Measurements from ENCODE around the gene TLR9. TPM values are rescaled to one million over a fixed set of nuclear protein-coding genes. Genes with fewer than 3 reads are reported as not detected.
"Not testable (repeated sequence)": the region's sequence is repeated elsewhere in the genome, so short reads cannot be mapped to it uniquely, and the experiment has no call there.

The TLR9 gene
- total RNA-seq, 1 experiment from 2014 or later: not detected

DNA sequence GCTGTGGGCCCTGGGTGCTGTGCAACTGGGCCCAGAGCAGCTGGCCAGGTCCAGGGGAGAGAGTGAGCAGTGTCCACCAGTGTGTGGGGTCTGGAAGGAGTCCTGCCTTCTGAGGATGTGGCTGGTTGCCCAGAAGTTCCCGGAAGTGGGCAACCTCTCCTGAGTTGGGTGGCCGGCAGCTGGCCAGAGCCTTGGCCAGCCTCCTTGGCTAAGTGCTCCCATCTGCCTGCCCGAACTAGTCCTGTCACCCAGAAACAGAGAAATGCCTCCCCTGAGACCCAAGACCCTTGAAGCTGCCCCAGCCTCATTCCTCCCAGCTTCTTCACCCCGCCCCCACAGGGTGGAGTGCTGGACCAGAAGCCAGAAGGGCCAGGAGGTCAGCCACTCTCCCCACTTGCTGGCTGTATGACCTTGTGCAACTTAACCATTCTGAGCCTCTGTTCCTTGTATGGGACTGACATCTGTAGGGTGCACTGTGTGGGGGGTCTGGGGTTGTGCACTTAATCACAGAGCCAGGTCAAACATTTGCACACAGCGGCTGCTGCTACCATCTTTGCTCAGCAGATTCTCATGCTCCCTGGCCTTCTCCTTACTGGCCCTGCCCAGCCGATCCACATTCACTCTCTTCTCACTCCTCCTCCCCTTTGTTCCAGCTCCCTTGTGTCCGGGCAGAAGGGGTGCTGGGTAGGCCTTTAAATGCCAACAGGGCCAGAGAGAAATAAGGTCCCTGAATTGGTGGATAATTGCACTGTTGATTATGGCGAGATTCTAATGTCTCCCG is 35.0 kb downstream of the TLR9 start:
- Histone ChIP-seq H3K4me3 (ENCODE audit: insufficient read depth, low read depth, low read length) (no peak overlapping the region), H3K27me3 (ENCODE audit: control insufficient read depth, insufficient read depth, low read length) (no peaks in the 10 kb centered on the region), H3K36me3 (replicated peaks; ENCODE audit: control insufficient read depth, insufficient read depth, low read length) (no peaks in the 10 kb centered on the region)
- DNase-seq: peak; percentile 31

- Histone ChIP-seq H3K27me3 (ENCODE audit: control insufficient read depth, insufficient read depth, low read length) (no peaks in the 10 kb centered on the region), H3K36me3 (replicated peaks; ENCODE audit: control insufficient read depth, insufficient read depth, low read length) (no peaks in the 10 kb centered on the region), H3K4me3 (ENCODE audit: insufficient read depth, low read depth, low read length) (no peak overlapping the region)
- DNase-seq: no peak
Measured at GRCh38 chr3:52188556-52188955, 36.9 kb downstream of the TLR9 start.

DNA sequence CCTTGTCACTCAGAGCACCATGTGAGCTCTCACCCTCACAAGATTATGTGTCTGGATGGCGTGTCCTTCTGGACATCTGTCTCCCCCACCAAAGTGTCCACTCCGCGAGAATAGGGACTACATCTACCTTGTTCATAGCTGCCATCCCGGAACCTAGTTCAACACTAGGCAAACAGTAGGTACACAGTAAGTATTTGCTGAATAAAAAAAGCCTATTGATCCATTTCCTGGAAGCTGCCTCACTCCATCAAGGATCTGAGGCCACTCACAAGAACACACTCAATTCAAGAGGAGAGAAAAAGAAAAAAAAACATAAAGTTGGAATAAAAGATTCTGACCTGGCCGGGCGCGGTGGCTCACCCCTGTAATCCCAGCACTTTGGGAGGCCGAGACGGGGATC is 38.7 kb downstream of the TLR9 start:
- no peak overlapping the region for H3K4me3 ChIP-seq (ENCODE audit: insufficient read depth, low read depth, low read length)
- H3K27me3 ChIP-seq (ENCODE audit: control insufficient read depth, insufficient read depth, low read length): no peaks in the 10 kb centered on the region
- DNase-seq: no peak
- no peaks in the 10 kb centered on the region for H3K36me3 ChIP-seq (replicated peaks; ENCODE audit: control insufficient read depth, insufficient read depth, low read length)

DNA sequence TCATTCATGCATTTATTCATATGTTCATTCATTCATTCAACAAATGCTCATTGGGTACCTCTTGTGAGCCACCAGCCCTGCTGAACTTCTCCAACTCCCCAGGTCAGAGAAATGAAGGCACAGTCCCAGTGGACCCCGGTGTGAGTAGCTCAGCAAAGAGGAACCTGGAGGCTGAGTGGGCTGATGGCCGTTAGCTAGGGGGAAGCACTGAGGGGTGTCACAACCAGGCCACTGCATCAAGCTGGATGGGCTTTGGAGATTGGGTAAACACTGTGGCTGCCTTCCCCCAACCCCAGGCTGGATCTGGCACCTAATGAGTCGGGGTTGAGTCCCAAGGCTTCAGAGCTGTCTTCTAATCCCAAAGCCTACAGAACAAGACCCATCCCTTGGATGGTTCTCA is 39.6 kb downstream of the TLR9 start:
- DNase-seq: no peak
- Histone ChIP-seq H3K27me3 (ENCODE audit: control insufficient read depth, insufficient read depth, low read length) (no peaks in the 10 kb centered on the region), H3K4me3 (ENCODE audit: insufficient read depth, low read depth, low read length) (no peak overlapping the region), H3K36me3 (replicated peaks; ENCODE audit: control insufficient read depth, insufficient read depth, low read length) (no peaks in the 10 kb centered on the region)

DNA sequence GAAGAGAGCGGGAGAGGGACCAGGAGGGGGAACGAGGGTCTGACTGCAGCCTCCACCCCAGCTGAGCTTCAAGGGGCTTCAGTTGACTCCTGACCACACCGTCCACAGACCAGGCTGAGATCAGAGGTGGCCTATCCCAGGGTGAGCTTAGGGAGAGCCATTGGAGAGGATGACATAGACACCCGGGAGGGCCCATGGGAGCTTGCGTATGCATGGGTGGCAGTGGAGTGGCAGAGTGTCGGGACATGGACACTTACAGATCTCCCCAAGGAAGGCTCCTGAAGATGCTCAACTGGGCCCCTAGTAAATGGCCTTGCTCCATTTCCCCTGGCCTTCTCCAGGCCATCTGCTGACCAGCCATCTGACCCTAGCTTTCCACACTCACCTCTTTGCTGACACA is 40.1 kb downstream of the TLR9 start:
- Histone ChIP-seq H3K27me3 (ENCODE audit: control insufficient read depth, insufficient read depth, low read length) (no peaks in the 10 kb centered on the region), H3K36me3 (replicated peaks; ENCODE audit: control insufficient read depth, insufficient read depth, low read length) (no peaks in the 10 kb centered on the region), H3K4me3 (ENCODE audit: insufficient read depth, low read depth, low read length) (no peak overlapping the region)
- peak; percentile 18 for DNase-seq

- peak; percentile 20 for DNase-seq
- Histone ChIP-seq H3K36me3 (replicated peaks; ENCODE audit: control insufficient read depth, insufficient read depth, low read length) (no peaks in the 10 kb centered on the region), H3K27me3 (ENCODE audit: control insufficient read depth, insufficient read depth, low read length) (no peaks in the 10 kb centered on the region), H3K4me3 (ENCODE audit: insufficient read depth, low read depth, low read length) (no peak overlapping the region)
Measured at GRCh38 chr3:52184690-52185089, 40.8 kb downstream of the TLR9 start.

DNA sequence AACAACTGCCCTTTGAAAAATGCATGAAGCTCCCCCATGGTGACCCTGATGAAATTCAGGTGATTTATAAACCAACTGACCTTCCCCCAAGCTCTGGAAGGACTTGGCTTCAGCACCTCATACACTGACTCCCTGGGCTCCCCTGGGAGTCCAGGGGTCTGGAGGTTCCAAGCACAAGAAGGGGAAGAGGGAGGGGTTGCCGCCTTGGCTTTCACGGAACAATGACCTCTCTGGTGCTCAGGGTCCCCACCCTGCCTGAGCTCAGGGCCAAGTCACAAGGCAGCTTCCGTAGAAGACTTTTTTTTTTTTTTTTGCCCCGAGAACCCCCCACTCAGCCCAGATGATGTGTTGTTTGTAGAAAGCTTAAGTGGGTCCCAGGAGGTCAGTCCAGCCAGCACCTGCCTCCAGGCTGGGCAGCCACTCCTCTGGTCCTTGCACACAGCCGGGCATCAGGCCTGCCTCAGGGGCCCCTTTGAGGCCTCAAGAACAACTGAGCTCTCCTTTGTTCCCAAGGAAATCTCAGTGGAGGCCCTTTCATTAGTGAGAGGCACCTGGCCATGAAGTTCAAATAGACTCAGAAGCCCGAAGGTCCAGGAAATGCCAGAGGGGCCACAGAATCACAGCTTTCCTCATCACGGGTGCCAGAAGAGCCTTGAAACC is 41.5 kb downstream of the TLR9 start:
- Histone ChIP-seq H3K36me3 (replicated peaks; ENCODE audit: control insufficient read depth, insufficient read depth, low read length) (no peaks in the 10 kb centered on the region), H3K27me3 (ENCODE audit: control insufficient read depth, insufficient read depth, low read length) (no peaks in the 10 kb centered on the region), H3K4me3 (ENCODE audit: insufficient read depth, low read depth, low read length) (no peak overlapping the region)
- DNase-seq: peak; percentile 32

GRCh38 chr3:52182691-52183090 is 42.8 kb downstream of the TLR9 start:
- Histone ChIP-seq H3K4me3 (ENCODE audit: insufficient read depth, low read depth, low read length) (no peak overlapping the region), H3K27me3 (ENCODE audit: control insufficient read depth, insufficient read depth, low read length) (no peaks in the 10 kb centered on the region), H3K36me3 (replicated peaks; ENCODE audit: control insufficient read depth, insufficient read depth, low read length) (no peaks in the 10 kb centered on the region)
- no peak for DNase-seq

GRCh38 chr3:52182196-52182595 is 43.2 kb downstream of the TLR9 start:
- H3K36me3 ChIP-seq (replicated peaks; ENCODE audit: control insufficient read depth, insufficient read depth, low read length): no peaks in the 10 kb centered on the region
- H3K4me3 ChIP-seq (ENCODE audit: insufficient read depth, low read depth, low read length): no peak overlapping the region
- no peaks in the 10 kb centered on the region for H3K27me3 ChIP-seq (ENCODE audit: control insufficient read depth, insufficient read depth, low read length)
- DNase-seq: peak; percentile 16

GRCh38 chr3:52181543-52181942 is 43.9 kb downstream of the TLR9 start:
- no peaks in the 10 kb centered on the region for H3K36me3 ChIP-seq (replicated peaks; ENCODE audit: control insufficient read depth, insufficient read depth, low read length)
- DNase-seq: peak; percentile 28

DNA sequence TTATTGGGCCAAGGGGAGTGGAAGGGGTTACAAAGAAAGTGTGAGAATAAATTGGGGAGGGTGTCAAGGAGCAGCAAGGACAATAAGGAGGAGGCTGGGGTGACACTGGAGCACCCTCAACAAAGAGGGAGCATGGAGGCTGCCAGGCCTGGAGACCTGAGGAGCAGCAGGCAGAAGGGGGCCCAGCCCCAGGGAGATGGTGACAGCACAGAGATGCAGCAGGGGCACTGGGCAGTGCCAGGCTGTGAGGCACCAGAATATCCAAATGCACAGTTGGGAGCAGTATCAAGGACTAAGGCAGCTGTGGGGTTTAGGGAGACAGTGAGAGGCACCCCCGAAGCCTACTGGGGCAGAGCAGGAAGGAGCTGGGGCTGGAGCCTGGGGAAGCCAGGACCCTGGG is 46.9 kb downstream of the TLR9 start:
- no peak for DNase-seq
- Histone ChIP-seq H3K4me3 (ENCODE audit: insufficient read depth, low read depth, low read length) (no peak overlapping the region), H3K27me3 (ENCODE audit: control insufficient read depth, insufficient read depth, low read length) (no peaks in the 10 kb centered on the region), H3K36me3 (replicated peaks; ENCODE audit: control insufficient read depth, insufficient read depth, low read length) (no peaks in the 10 kb centered on the region)

More at GRCh38 chr3:52181543-52181942, 43.9 kb downstream of the TLR9 start:
- no peak overlapping the region for H3K4me3 ChIP-seq (ENCODE audit: insufficient read depth, low read depth, low read length)
- H3K27me3 ChIP-seq (ENCODE audit: control insufficient read depth, insufficient read depth, low read length): no peaks in the 10 kb centered on the region

- not testable (repeated sequence) for DNase-seq; H3K36me3 ChIP-seq (replicated peaks; ENCODE audit: control insufficient read depth, insufficient read depth, low read length); H3K4me3 ChIP-seq (ENCODE audit: insufficient read depth, low read depth, low read length); H3K27me3 ChIP-seq (ENCODE audit: control insufficient read depth, insufficient read depth, low read length)
Measured at GRCh38 chr3:52178126-52178525, 47.3 kb downstream of the TLR9 start.

DNA sequence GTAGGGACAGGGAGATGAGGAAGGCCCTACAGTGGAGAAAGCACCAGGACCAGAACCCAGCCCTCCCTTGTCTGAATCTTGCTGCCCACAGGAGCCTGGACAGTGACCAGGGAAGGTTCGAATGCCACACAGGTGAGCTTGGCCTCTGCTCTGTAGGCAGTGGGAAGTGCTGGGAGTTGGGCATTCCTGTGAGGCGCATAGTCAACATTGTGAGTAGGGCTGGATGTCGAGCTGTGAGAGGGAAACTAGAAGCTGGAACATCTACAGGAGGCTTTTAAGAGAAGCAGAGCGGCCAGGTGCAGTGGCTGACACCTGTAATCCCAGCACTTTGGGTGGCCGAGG is 47.8 kb downstream of the TLR9 start:
- Histone ChIP-seq H3K36me3 (replicated peaks; ENCODE audit: control insufficient read depth, insufficient read depth, low read length) (no peaks in the 10 kb centered on the region), H3K27me3 (ENCODE audit: control insufficient read depth, insufficient read depth, low read length) (no peaks in the 10 kb centered on the region), H3K4me3 (ENCODE audit: insufficient read depth, low read depth, low read length) (no peak overlapping the region)
- DNase-seq: no peak

DNA sequence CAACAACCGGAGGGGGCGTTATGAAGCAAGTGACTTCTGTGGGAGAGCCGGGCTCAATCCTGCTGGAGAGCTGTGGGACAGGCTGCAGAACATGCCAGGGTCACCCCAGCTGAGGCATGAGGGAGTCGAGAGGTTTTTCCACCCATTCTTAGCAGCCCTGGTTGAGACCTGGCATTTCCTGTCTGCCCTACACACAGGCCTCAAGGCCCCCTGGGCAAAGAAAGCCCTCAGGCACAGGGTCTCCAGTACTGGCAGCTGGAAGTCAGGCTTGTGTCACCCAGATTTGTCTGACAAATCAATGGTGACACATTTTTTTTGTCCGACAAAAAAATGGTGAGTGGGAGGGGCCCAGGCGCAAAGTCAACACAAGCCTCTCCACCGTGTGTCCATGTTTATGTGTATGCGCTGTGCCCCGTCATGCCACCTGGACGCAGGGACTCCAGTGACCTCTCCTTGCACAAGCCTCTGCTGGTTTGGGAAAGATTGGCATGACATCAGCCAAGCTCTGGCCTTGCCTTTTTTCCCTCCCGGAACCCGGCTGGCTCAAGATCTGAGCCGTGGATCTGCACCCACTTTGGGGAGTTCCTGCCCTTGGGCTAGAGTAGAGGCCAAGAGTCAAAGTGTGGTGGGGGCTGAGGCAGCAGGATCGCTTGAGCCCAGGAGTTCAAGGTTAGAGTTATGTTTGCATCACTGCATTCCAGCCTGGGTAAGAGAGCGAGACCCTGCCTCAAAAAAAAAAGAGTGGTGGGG is 48.3 kb downstream of the TLR9 start:
- no peak overlapping the region for H3K4me3 ChIP-seq (ENCODE audit: insufficient read depth, low read depth, low read length)
- H3K27me3 ChIP-seq (ENCODE audit: control insufficient read depth, insufficient read depth, low read length): no peaks in the 10 kb centered on the region
- no peaks in the 10 kb centered on the region for H3K36me3 ChIP-seq (replicated peaks; ENCODE audit: control insufficient read depth, insufficient read depth, low read length)
- no peak for DNase-seq

- no peak overlapping the region for H3K4me3 ChIP-seq (ENCODE audit: insufficient read depth, low read depth, low read length)
- DNase-seq: no peak
- H3K27me3 ChIP-seq (ENCODE audit: control insufficient read depth, insufficient read depth, low read length): no peaks in the 10 kb centered on the region
- no peaks in the 10 kb centered on the region for H3K36me3 ChIP-seq (replicated peaks; ENCODE audit: control insufficient read depth, insufficient read depth, low read length)
Measured at GRCh38 chr3:52176180-52176752, 49.2 kb downstream of the TLR9 start.

Data from H7 (cell line).